A549 treated with AZD9567 at 1 μM for 4 hours (cell line): ENCODE results near the gene TRIM77. TPM values are rescaled to one million over a fixed set of nuclear protein-coding genes. Genes with fewer than 3 reads are reported as not detected.

Source experiments
- total RNA-seq: library from RNA; stranded (reverse); fragments of 200-300 nt; extraction: Qiagen RNA extraction; gene quantifications from 5 replicates; pipeline ENCODE4 v1.2.3, GENCODE V29; 2022; ENCODE audit not compliant: insufficient read depth

TRIM77 gene
- total RNA-seq = not detected in 5 replicates

GRCh38 chr11:89709999-89710398 is at the start of gene TRIM77:
TSS of gene TRIM77 (plus strand) at chr11:89710299. CDS start at chr11:89710299, 0 bp downstream.

Other genes starting within 250 kb of the TRIM77 start
- not detected in 5 replicates for gene NOX4, start 218.9 kb upstream of the TRIM77 start, total RNA-seq
- not detected in 5 replicates for gene TRIM49, start 98.3 kb downstream of the TRIM77 start, total RNA-seq
- not detected in 5 replicates for gene TRIM64B, start 168.2 kb downstream of the TRIM77 start, total RNA-seq
- gene TRIM49D1, start 211.9 kb downstream of the TRIM77 start, total RNA-seq = 0.07 to 0.18 TPM (median 0.15 TPM) in 3 of 5 replicates, not detected in the others
- gene TRIM49D2, start 213.8 kb downstream of the TRIM77 start, total RNA-seq = 0.07 TPM in 1 of 5 replicates, not detected in the others